ENCODE measurements around the gene KCNH4.
A peak's percentile ranks its signal among the peaks of the same experiment; 100 is the strongest.
"Not testable (repeated sequence)": the region's sequence is repeated elsewhere in the genome, so short reads cannot be mapped to it uniquely, and the experiment has no call there.

Gene KCNH4

DNA sequence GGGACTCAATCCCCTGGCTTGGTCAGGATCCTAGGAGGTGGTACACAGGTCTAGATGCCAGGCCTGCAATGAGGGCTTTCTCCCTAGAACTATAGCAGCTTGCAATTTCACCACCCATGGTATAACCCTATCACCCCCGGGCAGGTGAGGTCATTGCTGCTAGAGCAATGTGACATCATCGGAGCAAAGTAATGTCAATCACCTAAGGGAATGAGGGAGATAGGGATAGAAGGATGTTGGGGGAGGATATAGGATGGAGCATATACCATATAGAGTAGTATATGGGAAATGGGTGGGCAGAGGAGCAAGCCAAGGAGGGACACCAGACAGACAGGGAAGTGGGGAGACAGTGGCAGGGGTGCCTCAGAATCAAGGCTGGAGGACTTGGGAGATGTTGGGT, 3.3 kb downstream of the KCNH4 start:
- DNase-seq: no peak

DNA sequence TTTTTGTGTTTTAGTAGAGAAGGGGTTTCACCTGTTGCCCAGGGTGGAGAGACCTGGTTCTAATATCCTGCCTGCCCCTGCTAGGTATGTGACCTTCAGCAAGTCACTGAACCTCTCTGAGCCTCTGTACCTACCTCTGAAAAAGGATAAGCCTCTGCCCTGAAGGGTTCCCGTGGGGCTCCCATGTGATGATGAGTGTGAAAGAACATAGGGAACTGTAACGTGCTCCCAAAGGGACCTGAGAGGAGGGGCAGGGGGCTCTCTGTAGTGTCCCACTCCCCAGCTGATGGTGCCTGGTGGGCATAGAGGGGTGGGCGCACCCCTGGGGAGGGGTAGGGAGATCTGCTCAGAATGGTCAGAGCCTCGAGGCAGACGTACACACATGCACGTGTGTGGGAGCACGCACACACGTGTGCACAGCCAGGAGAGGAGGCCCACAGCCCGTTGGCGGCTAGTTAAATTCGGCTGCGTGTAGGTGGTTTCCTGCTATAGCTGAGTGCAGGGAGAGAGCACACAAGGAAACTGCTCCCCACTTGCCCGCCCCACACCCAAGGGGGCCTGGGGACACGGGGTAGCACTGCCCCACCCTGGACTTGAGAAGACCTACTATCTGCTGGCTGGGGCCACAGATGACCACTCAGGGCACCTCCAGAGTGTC, 6.7 kb downstream of the KCNH4 start:
- DNase-seq: no peak

- DNase-seq: no peak
Measured at GRCh38 chr17:42171831-42172230, 9.1 kb downstream of the KCNH4 start.

DNA sequence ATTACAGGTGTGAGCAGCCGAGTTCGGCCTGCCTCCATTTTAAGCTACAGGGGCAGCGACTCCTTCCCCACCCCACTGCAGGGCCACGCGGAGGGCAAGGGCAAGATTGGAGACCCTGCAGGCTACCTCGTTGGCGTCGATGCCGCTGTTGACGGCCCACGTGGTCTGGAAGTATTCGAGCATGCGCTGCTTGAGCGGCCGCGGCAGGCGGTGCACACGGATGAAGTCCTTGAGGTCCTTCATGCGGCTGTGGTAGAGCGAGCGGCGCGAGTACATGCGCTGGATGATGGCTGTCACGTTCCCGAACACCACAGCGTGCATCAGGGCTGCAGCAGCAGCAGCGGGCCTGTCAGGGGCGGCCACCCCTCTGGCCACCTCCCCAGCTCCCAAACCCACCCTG, 11.6 kb downstream of the KCNH4 start:
- DNase-seq: no peak

GRCh38 chr17:42167807-42168206, 13.1 kb downstream of the KCNH4 start:
- DNase-seq: no peak

GRCh38 chr17:42166196-42166763, 14.7 kb downstream of the KCNH4 start:
- DNase-seq: no peak

DNA sequence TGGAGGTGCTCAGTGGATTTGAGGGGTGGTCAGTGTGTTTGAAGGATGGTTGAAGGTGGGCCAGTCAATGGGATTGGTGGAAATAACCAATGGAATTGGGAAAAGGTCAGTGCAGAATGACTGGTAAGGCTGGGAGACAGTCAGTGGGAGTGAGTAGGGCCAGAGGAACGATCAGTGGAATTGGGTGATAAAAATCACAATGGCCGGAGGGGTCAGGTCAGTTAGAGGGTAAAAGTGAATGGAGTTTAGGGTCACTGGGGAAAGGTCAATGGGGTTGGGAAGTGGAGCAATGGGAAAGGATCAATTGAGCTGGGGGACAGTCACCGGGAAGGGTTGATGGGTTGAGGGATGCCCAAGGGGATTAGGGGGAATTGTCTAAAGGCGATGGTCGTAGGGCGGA, 15.2 kb downstream of the KCNH4 start:
- DNase-seq: no peak

DNA sequence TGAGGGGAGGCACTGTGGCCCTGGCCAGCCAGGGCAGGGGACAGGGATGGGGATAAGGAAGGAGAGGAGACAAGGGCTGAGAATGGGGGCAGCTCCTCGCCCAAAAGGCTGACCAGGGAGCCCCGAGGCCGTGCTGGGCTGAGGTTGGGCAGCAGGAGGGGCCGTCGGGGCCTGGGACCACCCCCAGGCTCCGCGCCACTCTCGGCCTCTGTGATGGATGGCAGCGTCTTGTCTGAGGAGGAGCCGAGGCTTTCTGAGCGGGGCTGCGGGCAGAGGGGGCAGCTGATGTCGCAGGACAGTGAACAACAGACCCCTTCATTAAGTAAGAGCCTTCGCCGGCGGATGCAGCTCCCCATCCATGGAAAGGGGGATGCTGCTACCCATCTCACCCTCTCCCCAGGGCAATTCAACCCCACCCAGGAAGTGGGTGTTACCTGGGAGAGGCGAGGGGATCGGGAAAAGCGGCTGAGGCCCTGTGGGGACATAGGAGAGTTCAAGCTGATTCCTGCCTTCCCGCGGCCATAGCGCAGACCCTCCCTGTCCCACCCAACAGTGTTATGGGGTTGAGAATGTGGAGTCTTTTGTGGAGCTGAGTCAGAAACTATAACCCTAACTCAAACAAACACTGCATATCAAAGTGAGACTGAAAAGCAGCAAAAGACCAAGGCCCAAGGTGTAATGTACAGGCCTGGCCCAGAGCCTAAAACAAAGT, 17.1 kb downstream of the KCNH4 start:
- no peak for DNase-seq

- DNase-seq: peak in 1 of 2 experiments; percentile 16
Measured at GRCh38 chr17:42163113-42163512, 17.8 kb downstream of the KCNH4 start.

- no peak for DNase-seq
Measured at GRCh38 chr17:42160531-42160910, 20.4 kb downstream of the KCNH4 start.

GRCh38 chr17:42159796-42160530, 21.0 kb downstream of the KCNH4 start:
- DNase-seq: no peak

GRCh38 chr17:42155614-42156045, 25.3 kb downstream of the KCNH4 start:
- no peak for DNase-seq

- no peak for DNase-seq
Measured at GRCh38 chr17:42153919-42154742, 26.8 kb downstream of the KCNH4 start.

GRCh38 chr17:42146911-42147607, 33.9 kb downstream of the KCNH4 start:
- no peak for DNase-seq

DNA sequence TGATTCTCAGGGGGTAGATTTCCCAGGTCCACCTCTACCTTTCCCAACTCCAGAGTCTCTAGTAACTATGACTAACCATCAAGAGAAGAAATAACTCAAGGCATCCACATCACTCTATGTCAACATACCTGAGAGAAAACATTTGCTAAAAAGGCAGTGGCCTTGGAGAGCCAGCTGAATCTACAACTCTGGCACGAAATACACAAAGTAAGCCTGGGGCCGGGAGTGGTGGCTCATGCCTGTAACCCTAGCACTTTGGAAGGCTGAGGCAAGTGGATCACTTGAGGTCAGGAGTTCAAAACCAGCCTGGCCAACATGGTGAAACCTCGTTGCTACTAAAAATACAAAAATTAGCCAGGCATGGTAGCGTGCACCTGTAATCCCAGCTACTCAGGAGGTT, 37.8 kb downstream of the KCNH4 start:
- DNase-seq: not testable (repeated sequence)

- DNase-seq: no peak
Measured at GRCh38 chr17:42142371-42142896, 38.5 kb downstream of the KCNH4 start.

DNA sequence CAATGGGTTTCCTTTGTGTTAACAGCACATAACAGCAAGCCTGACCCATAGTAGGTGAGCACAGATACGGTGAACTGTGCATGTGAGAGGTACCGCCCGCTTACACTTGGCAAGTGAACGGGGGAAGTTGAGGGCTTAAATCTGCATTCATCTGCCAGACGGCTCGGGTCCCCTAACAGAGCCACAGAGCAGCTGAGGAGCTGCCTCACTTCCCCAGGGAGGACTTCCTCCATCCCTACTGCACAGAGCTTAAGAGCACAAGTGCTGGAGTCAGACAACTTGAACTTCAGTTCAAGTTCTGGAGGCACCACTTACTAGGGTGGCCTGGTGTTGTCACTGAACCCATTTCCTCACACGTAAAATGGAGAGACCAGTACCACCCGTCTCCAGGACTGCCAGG, 39.6 kb downstream of the KCNH4 start:
- DNase-seq: no peak

DNA sequence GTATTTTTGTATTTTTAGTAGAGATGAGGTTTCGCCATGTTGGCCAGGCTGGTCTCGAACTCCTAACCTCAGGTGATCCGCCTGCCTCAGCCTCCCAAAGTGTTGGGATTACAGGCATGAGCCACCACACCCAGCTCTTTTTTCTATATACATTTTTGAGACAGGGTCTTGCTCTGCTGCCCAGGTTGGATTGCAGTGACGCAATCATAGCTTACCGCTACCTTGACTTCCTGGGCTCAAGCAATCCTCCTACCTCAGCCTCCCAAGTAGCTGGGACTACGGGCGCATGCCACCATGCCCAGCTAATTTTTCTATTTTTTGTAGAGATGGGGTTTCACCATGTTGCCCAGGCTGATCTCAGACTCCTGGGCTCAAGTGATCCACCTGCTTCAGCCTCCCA, 40.3 kb downstream of the KCNH4 start:
- not testable (repeated sequence) for DNase-seq

- peak; percentile 31 to 58 for DNase-seq
Measured at GRCh38 chr17:42138749-42139492, 42.0 kb downstream of the KCNH4 start.

DNA sequence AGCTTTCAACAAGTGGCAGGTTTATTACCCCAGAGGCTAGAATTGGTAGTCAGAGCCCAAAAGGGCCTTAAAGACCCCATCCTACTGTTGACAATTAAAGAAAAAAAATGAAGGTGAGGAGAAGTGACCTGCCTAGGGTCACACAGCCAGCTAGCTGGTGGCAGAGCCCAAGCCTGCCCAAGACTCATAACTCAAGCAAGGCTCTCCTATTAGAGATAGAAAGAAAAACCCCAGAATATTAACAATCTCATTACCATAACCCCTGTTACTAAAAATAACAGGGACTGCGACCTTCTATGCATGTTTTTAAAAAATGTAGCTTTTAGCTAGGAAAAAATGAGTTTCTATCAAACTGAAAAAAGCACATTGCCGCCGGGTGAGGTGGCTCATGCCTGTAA, 44.3 kb downstream of the KCNH4 start:
- DNase-seq: no peak
